ENCODE data around the gene TSN.

Gene TSN

GRCh38 chr2:121748202-121748601 is 7.2 kb upstream of the TSN start:
- H3K36me3 ChIP-seq (ENCODE audit: control insufficient read depth in 1 of 2, insufficient read depth in 2 of 2, low read length in 2 of 2) = no peaks in the 10 kb centered on the region
- H3K4me1 ChIP-seq (ENCODE audit: control insufficient read depth in 1 of 2, insufficient read depth in 2 of 2, low read length in 2 of 2) = no peaks in the 10 kb centered on the region
- H3K27me3 ChIP-seq (ENCODE audit: low read depth, low read length) = no peaks in the 10 kb centered on the region
- no peaks in the 10 kb centered on the region for H3K9me3 ChIP-seq (ENCODE audit: control insufficient read depth in 1 of 2, low read length in 2 of 2)
- no peak overlapping the region for H3K27ac ChIP-seq (ENCODE audit: low read length)
- no peak overlapping the region for H3K4me3 ChIP-seq (ENCODE audit: low read depth in 1 of 2, low read length in 2 of 2)

GRCh38 chr2:121754851-121755236 is 607 bp upstream of the TSN start:
- Histone ChIP-seq H3K4me1 (ENCODE audit: control insufficient read depth in 1 of 2, insufficient read depth in 2 of 2, low read length in 2 of 2) (peaks cover 6 to 27% of the 10 kb centered on the region in 2 donors), H3K4me3 (ENCODE audit: low read depth in 1 of 2, low read length in 2 of 2) (peak overlapping the region; percentile 86 to 99), H3K27me3 (ENCODE audit: low read depth, low read length) (no peaks in the 10 kb centered on the region), H3K9me3 (ENCODE audit: control insufficient read depth in 1 of 2, low read length in 2 of 2) (no peaks in the 10 kb centered on the region), H3K27ac (ENCODE audit: low read length) (peak overlapping the region; percentile 42), H3K36me3 (ENCODE audit: control insufficient read depth in 1 of 2, insufficient read depth in 2 of 2, low read length in 2 of 2) (peaks cover 4 to 10% of the 10 kb centered on the region in 2 donors)

GRCh38 chr2:121764681-121765228 is 9.3 kb downstream of the TSN start:
- Histone ChIP-seq H3K4me3 (ENCODE audit: low read depth in 1 of 2, low read length in 2 of 2) (no peak overlapping the region), H3K4me1 (ENCODE audit: control insufficient read depth in 1 of 2, insufficient read depth in 2 of 2, low read length in 2 of 2) (no peaks in the 10 kb centered on the region), H3K27ac (ENCODE audit: low read length) (no peak overlapping the region), H3K27me3 (ENCODE audit: low read depth, low read length) (no peaks in the 10 kb centered on the region), H3K9me3 (ENCODE audit: control insufficient read depth in 1 of 2, low read length in 2 of 2) (no peaks in the 10 kb centered on the region), H3K36me3 (ENCODE audit: control insufficient read depth in 1 of 2, insufficient read depth in 2 of 2, low read length in 2 of 2) (peaks cover 54 to 88% of the 10 kb centered on the region in 2 donors)

DNA sequence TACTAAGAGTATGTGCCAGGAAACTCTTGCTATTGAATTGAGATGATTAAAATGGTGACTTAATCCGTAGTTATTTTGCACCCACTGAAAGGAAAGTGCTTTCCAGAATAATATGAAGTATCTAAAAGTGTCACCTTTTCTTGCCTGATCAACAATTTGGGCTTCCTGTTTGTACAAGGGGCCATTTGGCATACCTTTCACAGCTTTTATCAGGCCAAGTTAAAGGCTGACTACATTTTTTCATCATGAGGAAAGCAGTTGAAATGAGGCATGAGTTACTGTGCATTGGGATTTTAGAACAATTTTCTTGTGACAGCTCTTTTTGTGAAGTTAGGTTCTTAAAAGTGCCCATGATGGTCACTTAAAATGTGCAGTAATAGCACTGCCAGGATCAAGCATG is 11.2 kb downstream of the TSN start:
- no peak overlapping the region for H3K4me3 ChIP-seq (ENCODE audit: low read depth in 1 of 2, low read length in 2 of 2)
- H3K36me3 ChIP-seq (ENCODE audit: control insufficient read depth in 1 of 2, insufficient read depth in 2 of 2, low read length in 2 of 2) = peaks cover 50 to 75% of the 10 kb centered on the region in 2 donors
- H3K27ac ChIP-seq (ENCODE audit: low read length) = no peak overlapping the region

DNA sequence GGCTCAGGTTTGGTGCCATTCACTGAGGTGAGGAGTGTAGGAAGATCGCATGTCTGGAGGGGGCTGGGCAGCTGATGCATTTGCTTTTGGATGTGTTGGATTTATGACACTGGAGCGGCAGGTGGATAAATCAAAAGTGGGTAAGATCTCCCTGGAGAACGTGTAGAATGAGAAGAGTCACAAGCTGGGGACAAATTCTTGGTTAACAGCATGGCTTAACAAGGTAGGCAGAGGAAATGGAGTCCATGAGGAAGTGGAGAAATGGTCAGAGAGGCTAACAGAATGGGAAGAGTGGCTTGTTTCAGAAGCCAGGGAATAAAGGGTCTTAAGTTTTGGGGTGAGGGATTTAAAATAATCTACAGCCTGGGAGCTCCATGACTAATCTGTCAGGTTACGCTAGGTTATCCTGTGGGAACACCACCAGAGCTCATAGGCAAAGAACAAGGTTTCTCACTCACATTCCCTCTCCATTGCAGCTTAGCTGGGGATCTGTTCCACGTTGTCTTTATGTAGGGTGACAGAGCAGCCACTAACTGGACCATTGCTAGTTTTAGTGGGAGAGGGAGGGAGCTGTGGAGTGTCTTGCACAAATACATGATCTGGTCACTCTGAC is 12.8 kb downstream of the TSN start:
- Histone ChIP-seq H3K4me1 (ENCODE audit: control insufficient read depth in 1 of 2, insufficient read depth in 2 of 2, low read length in 2 of 2) (no peaks in the 10 kb centered on the region), H3K27me3 (ENCODE audit: low read depth, low read length) (no peaks in the 10 kb centered on the region), H3K27ac (ENCODE audit: low read length) (no peak overlapping the region), H3K9me3 (ENCODE audit: control insufficient read depth in 1 of 2, low read length in 2 of 2) (no peaks in the 10 kb centered on the region), H3K4me3 (ENCODE audit: low read depth in 1 of 2, low read length in 2 of 2) (no peak overlapping the region), H3K36me3 (ENCODE audit: control insufficient read depth in 1 of 2, insufficient read depth in 2 of 2, low read length in 2 of 2) (peaks cover 43 to 69% of the 10 kb centered on the region in 2 donors)

More for the DNA sequence above, 11.2 kb downstream of the TSN start:
- Histone ChIP-seq H3K4me1 (ENCODE audit: control insufficient read depth in 1 of 2, insufficient read depth in 2 of 2, low read length in 2 of 2) (no peaks in the 10 kb centered on the region), H3K27me3 (ENCODE audit: low read depth, low read length) (no peaks in the 10 kb centered on the region), H3K9me3 (ENCODE audit: control insufficient read depth in 1 of 2, low read length in 2 of 2) (no peaks in the 10 kb centered on the region)

DNA sequence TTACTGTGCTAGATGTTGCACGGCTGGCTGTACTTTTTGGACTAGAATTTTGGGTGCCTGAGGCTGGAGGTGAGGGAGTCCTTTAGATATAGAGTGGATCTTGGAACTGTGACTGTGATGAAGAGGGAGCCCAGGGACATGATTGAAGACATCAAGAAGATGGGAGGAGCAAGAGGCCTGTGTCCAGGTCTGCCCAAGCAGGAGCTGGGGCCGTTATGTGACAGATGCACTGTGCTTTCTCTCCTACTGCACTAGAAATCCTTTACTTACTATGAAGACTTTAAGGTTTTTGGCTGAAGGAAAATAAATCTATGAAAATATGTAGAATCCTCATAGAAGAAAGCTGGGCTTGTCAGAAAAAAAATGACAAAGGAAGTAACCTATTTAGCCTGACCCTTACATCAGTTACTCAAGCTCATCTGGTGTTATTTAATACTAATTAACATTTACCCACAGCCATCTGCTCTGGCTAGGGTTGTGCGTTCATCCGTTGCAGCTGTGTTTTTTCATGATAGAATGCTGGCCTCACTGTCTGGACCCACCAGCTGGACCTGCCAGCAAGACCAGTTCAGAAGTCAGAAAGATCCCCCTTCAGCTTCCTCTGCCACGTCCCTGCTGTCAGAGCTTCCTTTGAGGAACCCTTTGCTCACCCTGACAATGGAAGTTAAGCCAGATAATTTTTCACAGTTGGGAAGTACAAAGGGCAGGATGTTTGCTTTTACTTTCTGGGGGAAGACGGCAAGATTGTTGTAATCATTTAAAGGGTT is 16.7 kb downstream of the TSN start:
- Histone ChIP-seq H3K4me3 (ENCODE audit: low read depth in 1 of 2, low read length in 2 of 2) (no peak overlapping the region), H3K27ac (ENCODE audit: low read length) (no peak overlapping the region), H3K4me1 (ENCODE audit: control insufficient read depth in 1 of 2, insufficient read depth in 2 of 2, low read length in 2 of 2) (no peaks in the 10 kb centered on the region), H3K9me3 (ENCODE audit: control insufficient read depth in 1 of 2, low read length in 2 of 2) (no peaks in the 10 kb centered on the region), H3K27me3 (ENCODE audit: low read depth, low read length) (no peaks in the 10 kb centered on the region), H3K36me3 (ENCODE audit: control insufficient read depth in 1 of 2, insufficient read depth in 2 of 2, low read length in 2 of 2) (peaks cover 5 to 31% of the 10 kb centered on the region in 2 donors)

- H3K27me3 ChIP-seq (ENCODE audit: low read depth, low read length) = no peaks in the 10 kb centered on the region
Observed at GRCh38 chr2:121774235-121774634, 18.8 kb downstream of the TSN start.

GRCh38 chr2:121776361-121776760 is 20.9 kb downstream of the TSN start:
- no peaks in the 10 kb centered on the region for H3K36me3 ChIP-seq (ENCODE audit: control insufficient read depth in 1 of 2, insufficient read depth in 2 of 2, low read length in 2 of 2)
- H3K4me1 ChIP-seq (ENCODE audit: control insufficient read depth in 1 of 2, insufficient read depth in 2 of 2, low read length in 2 of 2) = peaks cover 0 to 3% of the 10 kb centered on the region in 2 donors
- H3K4me3 ChIP-seq (ENCODE audit: low read depth in 1 of 2, low read length in 2 of 2) = no peak overlapping the region
- no peak overlapping the region for H3K27ac ChIP-seq (ENCODE audit: low read length)
- no peaks in the 10 kb centered on the region for H3K27me3 ChIP-seq (ENCODE audit: low read depth, low read length)
- H3K9me3 ChIP-seq (ENCODE audit: control insufficient read depth in 1 of 2, low read length in 2 of 2) = no peaks in the 10 kb centered on the region

More at GRCh38 chr2:121774235-121774634, 18.8 kb downstream of the TSN start:
- H3K36me3 ChIP-seq (ENCODE audit: control insufficient read depth in 1 of 2, insufficient read depth in 2 of 2, low read length in 2 of 2) = peaks cover 0 to 11% of the 10 kb centered on the region in 2 donors
- H3K4me1 ChIP-seq (ENCODE audit: control insufficient read depth in 1 of 2, insufficient read depth in 2 of 2, low read length in 2 of 2) = peaks cover 0 to 3% of the 10 kb centered on the region in 2 donors
- no peak overlapping the region for H3K4me3 ChIP-seq (ENCODE audit: low read depth in 1 of 2, low read length in 2 of 2)
- no peak overlapping the region for H3K27ac ChIP-seq (ENCODE audit: low read length)
- H3K9me3 ChIP-seq (ENCODE audit: control insufficient read depth in 1 of 2, low read length in 2 of 2) = no peaks in the 10 kb centered on the region

- H3K4me1 ChIP-seq (ENCODE audit: control insufficient read depth in 1 of 2, insufficient read depth in 2 of 2, low read length in 2 of 2) = peaks cover 0 to 3% of the 10 kb centered on the region in 2 donors
- H3K27me3 ChIP-seq (ENCODE audit: low read depth, low read length) = no peaks in the 10 kb centered on the region
- H3K36me3 ChIP-seq (ENCODE audit: control insufficient read depth in 1 of 2, insufficient read depth in 2 of 2, low read length in 2 of 2) = no peaks in the 10 kb centered on the region
- H3K27ac ChIP-seq (ENCODE audit: low read length) = no peak overlapping the region
- no peaks in the 10 kb centered on the region for H3K9me3 ChIP-seq (ENCODE audit: control insufficient read depth in 1 of 2, low read length in 2 of 2)
- H3K4me3 ChIP-seq (ENCODE audit: low read depth in 1 of 2, low read length in 2 of 2) = no peak overlapping the region
Observed at GRCh38 chr2:121776885-121777698, 21.6 kb downstream of the TSN start.

DNA sequence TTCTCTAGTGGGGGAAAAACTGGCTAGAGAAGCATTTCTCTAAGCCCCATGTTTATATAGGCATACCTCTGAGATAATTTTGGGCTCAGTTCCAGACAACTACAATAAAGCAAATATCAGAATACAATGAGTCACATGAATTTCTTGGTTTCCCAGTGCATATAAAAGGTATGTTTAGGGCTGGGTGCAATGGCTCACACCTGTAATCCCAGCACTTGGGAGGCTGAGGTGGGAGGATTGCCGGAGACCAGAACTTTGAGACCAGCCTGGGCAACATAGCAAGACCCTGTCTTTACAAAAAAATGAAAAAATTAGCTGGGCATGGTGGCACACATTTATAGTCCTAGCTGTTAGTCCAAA is 22.2 kb downstream of the TSN start:
- H3K4me1 ChIP-seq (ENCODE audit: control insufficient read depth in 1 of 2, insufficient read depth in 2 of 2, low read length in 2 of 2) = peaks cover 0 to 3% of the 10 kb centered on the region in 2 donors
- no peak overlapping the region for H3K27ac ChIP-seq (ENCODE audit: low read length)
- no peaks in the 10 kb centered on the region for H3K9me3 ChIP-seq (ENCODE audit: control insufficient read depth in 1 of 2, low read length in 2 of 2)
- no peak overlapping the region for H3K4me3 ChIP-seq (ENCODE audit: low read depth in 1 of 2, low read length in 2 of 2)
- no peaks in the 10 kb centered on the region for H3K36me3 ChIP-seq (ENCODE audit: control insufficient read depth in 1 of 2, insufficient read depth in 2 of 2, low read length in 2 of 2)
- H3K27me3 ChIP-seq (ENCODE audit: low read depth, low read length) = no peaks in the 10 kb centered on the region
